Calu3 (cell line): ENCODE measurements around the gene TBC1D25. TPM values are rescaled to one million over a fixed set of nuclear protein-coding genes. Genes with fewer than 3 reads are reported as not detected.

ENCODE experiments used
- BruUV-seq: library from RNA; stranded (reverse); fragments of 400-500 nt; replicated peaks from 2 replicates; lab custom pipeline; 2021; lab: Mats Ljungman, UMichigan
- CTCF ChIA-PET: fragments of 300-600 bp; sonication (Branson Sonifier 250); formaldehyde crosslinking; loops from one replicate; lab custom pipeline; 2022; ENCODE audit warnings: antibody characterized with exemption; lab: Charles Lee
- DNase-seq: peaks from one replicate; pipeline ENCODE4 v3.0.0; 2022
- H3K27ac Mint-ChIP-seq: one replicate; pipeline ENCODE4 v1.8.0; 2022; ENCODE audit warnings: mixed read lengths; ENCODE audit not compliant: unreplicated experiment
- H3K27me3 Mint-ChIP-seq: one replicate; pipeline ENCODE4 v1.8.0; 2022; ENCODE audit warnings: mixed read lengths; ENCODE audit not compliant: unreplicated experiment
- H3K36me3 Mint-ChIP-seq: one replicate; pipeline ENCODE4 v1.8.0; 2022; ENCODE audit warnings: mild to moderate bottlenecking, moderate library complexity, mixed read lengths; ENCODE audit not compliant: insufficient read depth, unreplicated experiment
- H3K4me1 Mint-ChIP-seq: one replicate; pipeline ENCODE4 v1.8.0; 2022; ENCODE audit warnings: mild to moderate bottlenecking, low read depth, mixed read lengths; ENCODE audit not compliant: unreplicated experiment
- H3K4me3 Mint-ChIP-seq: one replicate; pipeline ENCODE4 v1.8.0; 2022; ENCODE audit warnings: mild to moderate bottlenecking, low read depth, moderate library complexity, mixed read lengths; ENCODE audit not compliant: unreplicated experiment
- H3K9me3 Mint-ChIP-seq: one replicate; pipeline ENCODE4 v1.8.0; 2022; ENCODE audit warnings: low read depth, mixed read lengths; ENCODE audit not compliant: unreplicated experiment
- CTCF ChIP-seq: fragments of 200-600 bp; IDR thresholded peaks from one replicate; pipeline ENCODE4 v1.8.0; 2022; ENCODE audit warnings: antibody characterized with exemption; ENCODE audit not compliant: unreplicated experiment
- intact Hi-C: fragments of 100-400 bp; cut with micrococcal nuclease; formaldehyde crosslinking; loops from one replicate; pipeline ENCODE4 v1.10.0; 2022; ENCODE audit not compliant: unreplicated experiment
- total RNA-seq: library from RNA; stranded (reverse); gene quantifications from 2 replicates; pipeline ENCODE4 v1.2.3, GENCODE V29; 2022

Gene TBC1D25
- total RNA-seq, 1 experiment from 2014 or later: 19.4 TPM

- intact Hi-C loops: no loop called here
- Mint-ChIP-seq H3K4me3 (no peak overlapping the region), H3K4me1 (peaks cover 29% of the 10 kb centered on the region), H3K36me3 (peaks cover 19% of the 10 kb centered on the region), H3K27ac (no peak overlapping the region), H3K9me3 (no peaks in the 10 kb centered on the region), H3K27me3 (no peaks in the 10 kb centered on the region)
- TF ChIP-seq CTCF: no peak
- no TSS peak for BruUV-seq
- CTCF ChIA-PET: no interaction called here
- DNase-seq: no peak
Measured at GRCh38 chrX:48491809-48492208, 47.7 kb upstream of the TBC1D25 start.

- Mint-ChIP-seq H3K4me3 (no peak overlapping the region), H3K27me3 (no peaks in the 10 kb centered on the region), H3K36me3 (peaks cover 15% of the 10 kb centered on the region), H3K27ac (no peak overlapping the region), H3K4me1 (peaks cover 24% of the 10 kb centered on the region), H3K9me3 (no peaks in the 10 kb centered on the region)
- intact Hi-C loops: no loop called here
- TF ChIP-seq CTCF: no peak
- CTCF ChIA-PET: no interaction called here
- BruUV-seq: no TSS peak
- no peak for DNase-seq
Measured at GRCh38 chrX:48492293-48492910, 47.1 kb upstream of the TBC1D25 start.

GRCh38 chrX:48493890-48494364 is 45.6 kb upstream of the TBC1D25 start:
- Mint-ChIP-seq H3K36me3 (peaks cover 5% of the 10 kb centered on the region), H3K27ac (no peak overlapping the region), H3K4me3 (no peak overlapping the region), H3K27me3 (no peaks in the 10 kb centered on the region), H3K4me1 (peaks cover 32% of the 10 kb centered on the region), H3K9me3 (no peaks in the 10 kb centered on the region)
- peak; percentile 48 for DNase-seq
- intact Hi-C loops: loop anchor here (1.0 kb wide), 1 partner anchor 411 kb away; no protein-coding TSS in a partner anchor
- no TSS peak for BruUV-seq
- CTCF ChIA-PET: interaction anchor here (0.5 to 1.4 kb wide), 6 partner anchors 20 to 522 kb away, joined by 3 to 10 read pairs (median 4); partner anchors contain the start of gene EBP
- TF ChIP-seq CTCF: peak; percentile 27

GRCh38 chrX:48496660-48497059 is 42.9 kb upstream of the TBC1D25 start:
- Mint-ChIP-seq H3K9me3 (no peaks in the 10 kb centered on the region), H3K27ac (no peak overlapping the region), H3K4me3 (no peak overlapping the region), H3K36me3 (peaks cover 5% of the 10 kb centered on the region), H3K4me1 (peaks cover 22% of the 10 kb centered on the region), H3K27me3 (no peaks in the 10 kb centered on the region)
- DNase-seq: no peak
- no TSS peak for BruUV-seq
- no peak for TF ChIP-seq CTCF
- intact Hi-C loops: no loop called here
- CTCF ChIA-PET: no interaction called here
